ENCODE measurements around the gene SPDYE16.
"Not testable (repeated sequence)": the region's sequence is repeated elsewhere in the genome, so short reads cannot be mapped to it uniquely, and the experiment has no call there.

- TF ChIP-seq EZH2 (IDR thresholded peaks at IDR 0.05; ENCODE audit: low read depth, unreplicated experiment); CTCF (conservative IDR thresholded peaks at IDR 0.05; ENCODE audit: low read depth in 2 of 2); EZH2phosphoT487 (IDR thresholded peaks at IDR 0.05; ENCODE audit: unreplicated experiment); REST (IDR thresholded peaks at IDR 0.05; ENCODE audit: unreplicated experiment); POLR2AphosphoS5 (IDR thresholded peaks at IDR 0.05; ENCODE audit: low read depth); NANOG (IDR thresholded peaks at IDR 0.05; ENCODE audit: borderline replicate concordance); JUNB (IDR thresholded peaks at IDR 0.05; ENCODE audit: unreplicated experiment); ETS1 (IDR thresholded peaks at IDR 0.05); ZNF462 (CRISPR knock-in tag; IDR thresholded peaks at IDR 0.05); CREB1 (CRISPR knock-in tag; IDR thresholded peaks at IDR 0.05; ENCODE audit: low read depth); ZNF331 (CRISPR knock-in tag; IDR thresholded peaks at IDR 0.05; ENCODE audit: low read depth); STAT1 (IDR thresholded peaks at IDR 0.05; ENCODE audit: unreplicated experiment); ZNF114 (CRISPR knock-in tag; IDR thresholded peaks at IDR 0.05): not testable (repeated sequence)
Measured at GRCh38 chr7:76567311-76567710, 24.2 kb upstream of the SPDYE16 start.

All from GM23338 (cell line).